Right atrium auricular region (tissue), 2 donors: ENCODE data around the gene MAP4. TPM values are rescaled to one million over a fixed set of nuclear protein-coding genes. Genes with fewer than 3 reads are reported as not detected.

Source experiments
- DNase-seq: peaks from one replicate; pipeline ENCODE4 v3.0.0-alpha.2; 2019; ENCODE audit warnings: low spot score
- H3K27ac ChIP-seq, 2 donors: fragments of 200-600 bp; sonication (generic); 1 replicate in 1 of 2; 2 replicates in 1 of 2; pipeline ENCODE4 v1.5.1; 2016 to 2019
- H3K27me3 ChIP-seq, 2 donors: fragments of 200-600 bp; sonication (generic); one replicate each; pipeline versions ENCODE4 v1.5.1 to v1.6.0; 2017 to 2019
- H3K36me3 ChIP-seq: fragments of 200-600 bp; sonication (generic); one replicate; pipeline ENCODE4 v1.5.1; 2016
- H3K4me1 ChIP-seq, 2 donors: fragments of 200-600 bp; sonication (generic); one replicate each; pipeline versions ENCODE4 v1.5.1 to v1.6.0; 2017 to 2019
- H3K4me3 ChIP-seq, 2 donors: fragments of 200-600 bp; sonication (generic); 1 replicate in 1 of 2; 2 replicates in 1 of 2; pipeline ENCODE4 v1.5.1; 2017 to 2019; ENCODE audit warnings: mild to moderate bottlenecking in 1 of 2, moderate library complexity in 1 of 2
- H3K9me3 ChIP-seq, 2 donors: fragments of 200-600 bp; sonication (generic); one replicate each; pipeline ENCODE4 v1.5.1; 2019
- CTCF ChIP-seq, 2 donors: fragments of 200-600 bp; sonication (generic); IDR thresholded peaks; one replicate each; pipeline ENCODE4 v1.5.1; 2019; ENCODE audit warnings: antibody characterized with exemption in 2 of 2
- total RNA-seq, 2 donors: library from RNA; depleted of rRNA; stranded (reverse); fragments of >200 nt; gene quantifications; one replicate each; pipeline ENCODE4 v1.1.0, GENCODE V29; 2016

The MAP4 gene
- total RNA-seq, 2 donors from 2014 or later = 428 to 552 TPM

- no peaks in the 10 kb centered on the region for H3K9me3 ChIP-seq
- no peaks in the 10 kb centered on the region for H3K4me1 ChIP-seq
- H3K36me3 ChIP-seq = peaks cover 95% of the 10 kb centered on the region
- no peaks in the 10 kb centered on the region for H3K27me3 ChIP-seq
- no peak overlapping the region for H3K27ac ChIP-seq
- DNase-seq = no peak
- no peak overlapping the region for H3K4me3 ChIP-seq
- no peak for TF ChIP-seq CTCF (IDR thresholded peaks at IDR 0.05)
Observed at GRCh38 chr3:47847801-47848518, 168.3 kb downstream of the MAP4 start.

GRCh38 chr3:47847260-47847659, 169.0 kb downstream of the MAP4 start:
- Histone ChIP-seq H3K27me3 (no peaks in the 10 kb centered on the region), H3K27ac (no peak overlapping the region), H3K4me1 (no peaks in the 10 kb centered on the region), H3K9me3 (no peaks in the 10 kb centered on the region), H3K4me3 (no peak overlapping the region), H3K36me3 (peaks cover 94% of the 10 kb centered on the region)
- TF ChIP-seq CTCF (IDR thresholded peaks at IDR 0.05) = no peak
- DNase-seq = no peak

GRCh38 chr3:47846880-47847248, 169.4 kb downstream of the MAP4 start:
- Histone ChIP-seq H3K4me1 (no peaks in the 10 kb centered on the region), H3K27ac (no peak overlapping the region), H3K4me3 (no peak overlapping the region), H3K36me3 (peaks cover 93% of the 10 kb centered on the region), H3K27me3 (no peaks in the 10 kb centered on the region), H3K9me3 (no peaks in the 10 kb centered on the region)
- no peak for TF ChIP-seq CTCF (IDR thresholded peaks at IDR 0.05)
- DNase-seq = no peak

GRCh38 chr3:47846186-47846879, 169.9 kb downstream of the MAP4 start:
- Histone ChIP-seq H3K9me3 (no peaks in the 10 kb centered on the region), H3K27me3 (no peaks in the 10 kb centered on the region), H3K4me3 (no peak overlapping the region), H3K4me1 (no peaks in the 10 kb centered on the region), H3K36me3 (peaks cover 93% of the 10 kb centered on the region), H3K27ac (no peak overlapping the region)
- TF ChIP-seq CTCF (IDR thresholded peaks at IDR 0.05) = no peak
- DNase-seq = no peak

GRCh38 chr3:47841786-47842349, 174.3 kb downstream of the MAP4 start:
- Histone ChIP-seq H3K36me3 (peaks cover 76% of the 10 kb centered on the region), H3K27me3 (no peaks in the 10 kb centered on the region), H3K9me3 (no peaks in the 10 kb centered on the region), H3K4me3 (no peak overlapping the region), H3K27ac (no peak overlapping the region), H3K4me1 (no peaks in the 10 kb centered on the region)
- no peak for TF ChIP-seq CTCF (IDR thresholded peaks at IDR 0.05)
- DNase-seq = no peak
